H1 (cell line): ENCODE results near the gene UBN2. TPM values are rescaled to one million over a fixed set of nuclear protein-coding genes. Genes with fewer than 3 reads are reported as not detected.

Source experiments
- CEBPB ChIP-seq: IDR thresholded peaks from 2 replicates; pipeline ENCODE4 v1.6.1; 2012; ENCODE audit warnings: low read depth, low read length
- CHD2 ChIP-seq: IDR thresholded peaks from 2 replicates; pipeline ENCODE4 v1.6.1; 2012; ENCODE audit warnings: low read length, improper control_type of control experiment
- CHD7 ChIP-seq: fragments of 300-600 bp; sonication (generic); IDR thresholded peaks from 2 replicates; pipeline ENCODE4 v1.7.1; 2012; ENCODE audit warnings: low read length, moderate library complexity, mild to moderate bottlenecking, inconsistent platforms; ENCODE audit not compliant: insufficient replicate concordance
- FOSL1 ChIP-seq: IDR thresholded peaks from 2 replicates; pipeline ENCODE4 v1.6.1; 2011; ENCODE audit warnings: mild to moderate bottlenecking, low read depth, low read length, moderate library complexity; ENCODE audit not compliant: insufficient read depth
- KDM4A ChIP-seq: IDR thresholded peaks from one replicate; pipeline ENCODE4 v1.7.1; 2012; ENCODE audit warnings: low read depth, mild to moderate bottlenecking, moderate library complexity, low read length, inconsistent platforms; ENCODE audit not compliant: severe bottlenecking
- KDM5A ChIP-seq: fragments of 200-600 bp; IDR thresholded peaks from 2 replicates; pipeline ENCODE4 v1.7.1; 2012; ENCODE audit warnings: mild to moderate bottlenecking, low read length, inconsistent platforms, mixed read lengths
- NRF1 ChIP-seq: IDR thresholded peaks from 2 replicates; pipeline ENCODE4 v1.6.1; 2011; ENCODE audit warnings: mild to moderate bottlenecking, low read depth, low read length, improper control_type of control experiment
- PHF8 ChIP-seq: fragments of 200-600 bp; sonication (generic); conservative IDR thresholded peaks from 2 replicates; pipeline ENCODE4 v1.7.1; 2012; ENCODE audit warnings: low read depth, mild to moderate bottlenecking, inconsistent platforms, low read length, moderate library complexity
- SIX5 ChIP-seq: IDR thresholded peaks from 2 replicates; pipeline ENCODE4 v1.6.1; 2011; ENCODE audit warnings: mild to moderate bottlenecking, low read depth, low read length
- SRF ChIP-seq: IDR thresholded peaks from 2 replicates; pipeline ENCODE4 v1.6.1; 2011; ENCODE audit warnings: mild to moderate bottlenecking, low read depth, low read length, moderate library complexity
- TEAD4 ChIP-seq: IDR thresholded peaks from 2 replicates; pipeline ENCODE4 v1.6.1; 2012; ENCODE audit warnings: low read depth, low read length, inconsistent platforms, mixed read lengths
- USF2 ChIP-seq: IDR thresholded peaks from 2 replicates; pipeline ENCODE4 v1.6.1; 2011; ENCODE audit warnings: low read length, improper control_type of control experiment
- polyA plus RNA-seq, 7 experiments: library from polyadenylated mRNA; depleted of rRNA in 3 of 7; stranded (reverse) in 5 of 7; unstranded in 2 of 7; fragments of >200 nt in 5 of 7; fragments of 200-250 nt in 2 of 7; gene quantifications; 1 replicate in 5 of 7; 2 replicates in 1 of 7; 4 replicates in 1 of 7; pipeline versions ENCODE4 v1.2.1 to v1.2.3, GENCODE V29; 2011 to 2013; ENCODE audit warnings: missing spikeins in 2 of 7, mixed read lengths in 2 of 7
- total RNA-seq: library from RNA; stranded (reverse); fragmentation: NEBNext Ultra II Directional; extraction: Animal tissue kit (Norgen Biotek cat#: 25700); gene quantifications from 2 replicates; pipeline ENCODE4 v1.2.1, GENCODE V29; 2021

The UBN2 gene
- total and polyA plus RNA-seq, 2 of the 8 experiments (the other 6 are each of a cell fraction or from before 2014, with no cell fraction given) = 4.1 to 39.6 TPM

- TF ChIP-seq CHD7 (no peak), USF2 (no peak), NRF1 (no peak), CHD2 (no peak), SRF (no peak), SIX5 (no peak), KDM5A (no peak), PHF8 (no peak), TEAD4 (no peak), FOSL1 (no peak), CEBPB (no peak), KDM4A (no peak)
These were observed 61.8 kb downstream of the UBN2 start (continued) for GRCh38 chr7:139292821-139293220.
